Right lobe of liver (tissue), 6 donors: ENCODE results near the gene CSNK2A3. TPM values are rescaled to one million over a fixed set of nuclear protein-coding genes. Genes with fewer than 3 reads are reported as not detected.

Experiments
- ATAC-seq, 4 donors: fragments of 200-7000 bp; cut with Tn5 transposase; one replicate each; pipeline ENCODE4 v1.9.1; 2020; ENCODE audit warnings: mild to moderate bottlenecking in 4 of 4, moderate library complexity in 4 of 4
- DNase-seq, 3 donors: peaks; one replicate each; pipeline ENCODE4 v3.0.0-alpha.2; 2020
- H3K27ac ChIP-seq, 3 donors: fragments of 200-600 bp; one replicate each; pipeline ENCODE4 v1.8.0; 2022
- H3K27me3 ChIP-seq, 2 donors: fragments of 200-600 bp; one replicate each; pipeline ENCODE4 v1.8.0; 2022
- H3K36me3 ChIP-seq, 4 donors: fragments of 200-600 bp; sonication (generic) in 1 of 4; one replicate each; pipeline versions ENCODE4 v1.5.1 to v1.8.0; 2017 to 2022; ENCODE audit warnings: control low read depth in 1 of 4
- H3K4me1 ChIP-seq, 4 donors: fragments of 200-600 bp; sonication (generic) in 1 of 4; one replicate each; pipeline versions ENCODE4 v1.5.1 to v1.8.0; 2017 to 2022; ENCODE audit warnings: control low read depth in 1 of 4
- H3K4me3 ChIP-seq, 3 donors: fragments of 200-600 bp; one replicate each; pipeline ENCODE4 v1.8.0; 2022
- H3K9me3 ChIP-seq, 4 donors: fragments of 200-600 bp; sonication (generic) in 1 of 4; one replicate each; pipeline versions ENCODE4 v1.5.1 to v1.8.0; 2017 to 2022; ENCODE audit warnings: control low read depth in 1 of 4
- POLR2A ChIP-seq: fragments of 450-650 bp; IDR thresholded peaks from one replicate; pipeline ENCODE4 v1.6.1; 2017; ENCODE audit warnings: antibody characterized with exemption, mild to moderate bottlenecking
- WGBS: methylation state at CpG from one replicate; pipeline ENCODE4 v1.1.6; 2018; ENCODE audit warnings: low coverage, low lambda C conversion rate; ENCODE audit not compliant: insufficient coverage; ENCODE audit errors: missing lambda C conversion rate; 5-methylcytosine and 5-hydroxymethylcytosine counted together
- intact Hi-C, 2 donors: fragments of 100-400 bp; cut with DNase I; formaldehyde crosslinking; loops; one replicate each; pipeline versions ENCODE4 v1.11.2 to v1.14.1; 2022
- total RNA-seq, 6 experiments: library from RNA; depleted of rRNA in 2 of 6; stranded (reverse); fragments of >200 nt in 2 of 6; fragmentation: NEBNext Ultra II Directional in 3 of 6; extraction: Animal tissue kit (Norgen Biotek cat#: 25700) in 3 of 6; gene quantifications; one replicate each; pipeline versions ENCODE4 v1.1.0 to v1.2.4, GENCODE V29; 2016 to 2023
- TF ChIP-seq, protein P1 (sequence below), 4 donors: fragments of 200-600 bp in 3 of 4; fragments of 450-650 bp in 1 of 4; IDR thresholded peaks; one replicate each; pipeline versions ENCODE4 v1.5.1 to v1.8.0; 2016 to 2022; ENCODE audit warnings: antibody characterized with exemption in 4 of 4, mild to moderate bottlenecking in 2 of 4
- donor health status: DM: no; HTN: yes; CAD: no.
- donor health status: DM: no; HTN: no; CAD: no.
- donor health status: DM: no; HTN: no; CAD: no.
- donor health status: DM: no; HTN: yes; CAD: no.
- donor health status: DM: no; HTN: yes; CAD: no.

CSNK2A3 gene
- total RNA-seq, 6 experiments from 2014 or later = 0.29 to 1.4 (median 0.49) TPM; not detected in 1

GRCh38 chr11:11308249-11308648 lies 44.8 kb downstream of the CSNK2A3 start:
- Histone ChIP-seq H3K36me3 (no peaks in the 10 kb centered on the region), H3K4me1 (peaks cover 0 to 5% (median 0%) of the 10 kb centered on the region in 4 donors), H3K27ac (no peak overlapping the region), H3K27me3 (no peaks in the 10 kb centered on the region), H3K9me3 (no peaks in the 10 kb centered on the region), H3K4me3 (no peak overlapping the region)
- no peak for TF ChIP-seq POLR2A
- TF ChIP-seq, protein P1, sequence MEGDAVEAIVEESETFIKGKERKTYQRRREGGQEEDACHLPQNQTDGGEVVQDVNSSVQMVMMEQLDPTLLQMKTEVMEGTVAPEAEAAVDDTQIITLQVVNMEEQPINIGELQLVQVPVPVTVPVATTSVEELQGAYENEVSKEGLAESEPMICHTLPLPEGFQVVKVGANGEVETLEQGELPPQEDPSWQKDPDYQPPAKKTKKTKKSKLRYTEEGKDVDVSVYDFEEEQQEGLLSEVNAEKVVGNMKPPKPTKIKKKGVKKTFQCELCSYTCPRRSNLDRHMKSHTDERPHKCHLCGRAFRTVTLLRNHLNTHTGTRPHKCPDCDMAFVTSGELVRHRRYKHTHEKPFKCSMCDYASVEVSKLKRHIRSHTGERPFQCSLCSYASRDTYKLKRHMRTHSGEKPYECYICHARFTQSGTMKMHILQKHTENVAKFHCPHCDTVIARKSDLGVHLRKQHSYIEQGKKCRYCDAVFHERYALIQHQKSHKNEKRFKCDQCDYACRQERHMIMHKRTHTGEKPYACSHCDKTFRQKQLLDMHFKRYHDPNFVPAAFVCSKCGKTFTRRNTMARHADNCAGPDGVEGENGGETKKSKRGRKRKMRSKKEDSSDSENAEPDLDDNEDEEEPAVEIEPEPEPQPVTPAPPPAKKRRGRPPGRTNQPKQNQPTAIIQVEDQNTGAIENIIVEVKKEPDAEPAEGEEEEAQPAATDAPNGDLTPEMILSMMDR (IDR thresholded peaks at IDR 0.05) = no peak
- WGBS = 50% methylated on average over 1 of the region's 1 CpG
- DNase-seq = no peak
- intact Hi-C loops = no loop called here
- peak; percentile 40 to 61 (median 50) for ATAC-seq

- intact Hi-C loops = no loop called here
- no peak for DNase-seq
- TF ChIP-seq, protein P1 (IDR thresholded peaks at IDR 0.05) = no peak
- no peak for TF ChIP-seq POLR2A
- no peaks in the 10 kb centered on the region for H3K36me3 ChIP-seq
- ATAC-seq = no peak
- no peaks in the 10 kb centered on the region for H3K4me1 ChIP-seq
- H3K27me3 ChIP-seq = no peaks in the 10 kb centered on the region
- no peak overlapping the region for H3K4me3 ChIP-seq
- H3K27ac ChIP-seq = no peak overlapping the region
- WGBS = 100% methylated on average over 1 of the region's 2 CpGs
- no peaks in the 10 kb centered on the region for H3K9me3 ChIP-seq
Observed at GRCh38 chr11:11306855-11307254, 46.2 kb downstream of the CSNK2A3 start.

DNA sequence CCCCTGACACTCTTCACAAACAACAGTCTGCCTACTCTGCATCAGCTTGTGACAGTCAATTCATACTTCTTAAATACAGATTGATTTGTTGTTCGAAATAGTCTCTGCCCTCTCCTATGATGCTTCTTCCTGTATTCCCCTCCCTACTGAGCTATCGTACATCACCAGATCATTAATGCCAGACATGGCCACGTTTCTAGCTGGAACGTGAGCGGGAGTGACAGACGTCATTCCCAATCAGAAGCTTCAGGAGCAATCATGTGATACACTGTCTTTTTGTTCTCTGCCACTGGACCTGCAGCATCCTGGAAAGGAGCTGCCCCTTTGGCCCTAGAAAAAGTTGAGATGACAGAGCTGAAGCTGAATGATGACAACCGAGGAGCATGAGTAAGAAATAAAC lies 48.5 kb downstream of the CSNK2A3 start:
- TF ChIP-seq POLR2A = no peak
- TF ChIP-seq, protein P1 (IDR thresholded peaks at IDR 0.05) = no peak
- Histone ChIP-seq H3K9me3 (no peaks in the 10 kb centered on the region), H3K4me3 (no peak overlapping the region), H3K4me1 (no peaks in the 10 kb centered on the region), H3K27me3 (no peaks in the 10 kb centered on the region), H3K27ac (no peak overlapping the region), H3K36me3 (no peaks in the 10 kb centered on the region)
- 89% methylated on average over 7 of the region's 7 CpGs for WGBS
- no peak for ATAC-seq
- no peak for DNase-seq
- intact Hi-C loops = no loop called here

DNA sequence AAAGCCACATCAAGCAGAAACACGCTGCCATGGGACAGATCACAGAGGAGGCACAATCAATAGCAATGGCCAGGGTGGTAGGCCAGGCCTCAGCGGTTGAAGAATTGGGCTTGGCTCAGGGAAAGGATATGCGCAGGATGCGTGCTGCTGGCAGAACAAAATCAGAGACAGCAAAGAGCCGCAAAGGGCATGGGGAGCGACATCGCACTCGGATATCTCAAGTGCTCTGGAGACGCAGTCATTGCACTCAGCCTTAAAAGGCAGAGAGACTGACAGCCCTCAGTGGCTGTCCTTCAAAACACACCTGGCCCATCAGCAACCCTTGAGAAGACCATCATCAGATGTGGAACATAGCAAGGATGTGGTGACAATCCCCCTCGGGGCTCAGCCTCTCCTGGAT lies 50.5 kb downstream of the CSNK2A3 start:
- no peak overlapping the region for H3K4me3 ChIP-seq
- TF ChIP-seq, protein P1 (IDR thresholded peaks at IDR 0.05) = no peak
- TF ChIP-seq POLR2A = no peak
- no peak overlapping the region for H3K27ac ChIP-seq
- intact Hi-C loops = no loop called here
- H3K27me3 ChIP-seq = no peaks in the 10 kb centered on the region
- 100% methylated on average over 1 of the region's 10 CpGs for WGBS
- H3K4me1 ChIP-seq = no peaks in the 10 kb centered on the region
- ATAC-seq = no peak
- H3K36me3 ChIP-seq = no peaks in the 10 kb centered on the region
- no peak for DNase-seq
- no peaks in the 10 kb centered on the region for H3K9me3 ChIP-seq
